T47D (cell line): ENCODE data around the gene URI1.

Experiments
- DNase-seq, 2 experiments: peaks; one replicate each; pipeline versions ENCODE4 v3.0.0 to v3.0.0-alpha.2; 2011 to 2012; ENCODE audit warnings: low read depth in 1 of 2, low spot score in 1 of 2
- JUND ChIP-seq: IDR thresholded peaks from 2 replicates; pipeline ENCODE4 v1.6.1; 2012; ENCODE audit warnings: low read depth
- in situ Hi-C: cut with HindIII; loops from 2 replicates; pipeline ENCODE4 v1.10.0; 2016; ENCODE audit warnings: low sequenced_read_pairs, low pct_unique_long_range_greater_than_20kb

The URI1 gene

GRCh38 chr19:29926031-29926430 lies 16.0 kb upstream of the URI1 start:
- no peak for TF ChIP-seq JUND
- no peak for DNase-seq
- in situ Hi-C loops, result no loop called here

- in situ Hi-C loops, result no loop called here
- TF ChIP-seq JUND, result no peak
- no peak for DNase-seq
These were observed 15.2 kb upstream of the URI1 start for GRCh38 chr19:29926801-29927200.

- DNase-seq, result no peak
- no peak for TF ChIP-seq JUND
- in situ Hi-C loops, result no loop called here
These were observed 14.0 kb upstream of the URI1 start for GRCh38 chr19:29927944-29928625.

- TF ChIP-seq JUND, result no peak
- in situ Hi-C loops, result no loop called here
- no peak for DNase-seq
These were observed 13.2 kb upstream of the URI1 start for GRCh38 chr19:29928831-29929230.

GRCh38 chr19:29934257-29934656 lies 7.8 kb upstream of the URI1 start:
- in situ Hi-C loops, result no loop called here
- DNase-seq, result no peak
- no peak for TF ChIP-seq JUND

- in situ Hi-C loops, result no loop called here
- no peak for DNase-seq
- TF ChIP-seq JUND, result no peak
These were observed 7.3 kb upstream of the URI1 start for GRCh38 chr19:29934781-29935180.

GRCh38 chr19:29936409-29936808 lies 5.6 kb upstream of the URI1 start:
- no peak for DNase-seq
- in situ Hi-C loops, result no loop called here

GRCh38 chr19:29939628-29940027 lies 2.4 kb upstream of the URI1 start:
- TF ChIP-seq JUND, result no peak
- in situ Hi-C loops, result no loop called here
- DNase-seq, result no peak

More at GRCh38 chr19:29936409-29936808, 5.6 kb upstream of the URI1 start:
- no peak for TF ChIP-seq JUND

GRCh38 chr19:29940971-29941585 lies 961 bp upstream of the URI1 start:
- no peak for TF ChIP-seq JUND
- in situ Hi-C loops, result no loop called here
- DNase-seq, result no peak

- in situ Hi-C loops, result no loop called here
- TF ChIP-seq JUND, result no peak
- DNase-seq, result peak; percentile 33 to 39
These were observed 594 bp downstream of the URI1 start for GRCh38 chr19:29942404-29943261.

GRCh38 chr19:29943615-29944014 lies 1.6 kb downstream of the URI1 start:
- DNase-seq, result no peak
- in situ Hi-C loops, result no loop called here
- TF ChIP-seq JUND, result no peak

- no peak for DNase-seq
These were observed 2.5 kb downstream of the URI1 start for GRCh38 chr19:29944390-29945012.

More at GRCh38 chr19:29944390-29945012, 2.5 kb downstream of the URI1 start:
- in situ Hi-C loops, result no loop called here
- no peak for TF ChIP-seq JUND
